Dendritic cell treated with granulocyte-macrophage colony-stimulating factor and Interleukin-4, amounts not matched to agents 40 ng/mL and 50 ng/mL, for 4 days (primary cell): Measurements from ENCODE around the gene ULK2.
A peak's percentile ranks its signal among the peaks of the same experiment; 100 is the strongest.
"Not testable (repeated sequence)": the region's sequence is repeated elsewhere in the genome, so short reads cannot be mapped to it uniquely, and the experiment has no call there.

Experiments used
- H3K27ac Mint-ChIP-seq: one replicate; pipeline ENCODE4 v1.8.0; 2022; ENCODE audit warnings: mild to moderate bottlenecking, mixed read lengths
- H3K27me3 Mint-ChIP-seq: one replicate; pipeline ENCODE4 v1.8.0; 2022; ENCODE audit warnings: mild to moderate bottlenecking, mixed read lengths
- H3K36me3 Mint-ChIP-seq: one replicate; pipeline ENCODE4 v1.8.0; 2022; ENCODE audit warnings: low read depth, mixed read lengths
- H3K4me1 Mint-ChIP-seq: one replicate; pipeline ENCODE4 v1.8.0; 2022; ENCODE audit warnings: low read depth, mixed read lengths
- H3K4me3 Mint-ChIP-seq: one replicate; pipeline ENCODE4 v1.8.0; 2022; ENCODE audit warnings: mild to moderate bottlenecking, moderate library complexity, mixed read lengths
- H3K9me3 Mint-ChIP-seq: one replicate; pipeline ENCODE4 v1.8.0; 2022; ENCODE audit warnings: mixed read lengths
- intact Hi-C: fragments of 100-400 bp; cut with micrococcal nuclease; formaldehyde crosslinking; loops from one replicate; pipeline ENCODE4 v1.15.0; 2022

Gene ULK2

GRCh38 chr17:19883537-19884215 lies 15.9 kb upstream of the ULK2 start:
- peaks cover 15% of the 10 kb centered on the region for H3K4me1 Mint-ChIP-seq
- no peak overlapping the region for H3K27ac Mint-ChIP-seq
- H3K36me3 Mint-ChIP-seq, result no peaks in the 10 kb centered on the region
- H3K9me3 Mint-ChIP-seq, result no peaks in the 10 kb centered on the region
- no peaks in the 10 kb centered on the region for H3K27me3 Mint-ChIP-seq
- intact Hi-C loops, result no loop called here
- no peak overlapping the region for H3K4me3 Mint-ChIP-seq

- H3K4me3 Mint-ChIP-seq, result no peak overlapping the region
- no peaks in the 10 kb centered on the region for H3K9me3 Mint-ChIP-seq
- peak overlapping the region; percentile 43 for H3K27ac Mint-ChIP-seq
- H3K4me1 Mint-ChIP-seq, result peaks cover 38% of the 10 kb centered on the region
- H3K27me3 Mint-ChIP-seq, result no peaks in the 10 kb centered on the region
- intact Hi-C loops, result no loop called here
- H3K36me3 Mint-ChIP-seq, result no peaks in the 10 kb centered on the region
Measured at GRCh38 chr17:19880393-19880792, 12.7 kb upstream of the ULK2 start.

- H3K9me3 Mint-ChIP-seq, result no peaks in the 10 kb centered on the region
- no peak overlapping the region for H3K4me3 Mint-ChIP-seq
- H3K27me3 Mint-ChIP-seq, result no peaks in the 10 kb centered on the region
- H3K36me3 Mint-ChIP-seq, result no peaks in the 10 kb centered on the region
- intact Hi-C loops, result no loop called here
- H3K27ac Mint-ChIP-seq, result peak overlapping the region; percentile 80
- peaks cover 59% of the 10 kb centered on the region for H3K4me1 Mint-ChIP-seq
Measured at GRCh38 chr17:19877364-19877945, 9.7 kb upstream of the ULK2 start.

- no peak overlapping the region for H3K4me3 Mint-ChIP-seq
Measured at GRCh38 chr17:19876529-19877161, 8.9 kb upstream of the ULK2 start.

GRCh38 chr17:19874256-19874655 lies 6.5 kb upstream of the ULK2 start:
- Mint-ChIP-seq H3K27ac (peak overlapping the region; percentile 58), H3K9me3 (no peaks in the 10 kb centered on the region), H3K27me3 (no peaks in the 10 kb centered on the region), H3K4me1 (peaks cover 54% of the 10 kb centered on the region), H3K4me3 (no peak overlapping the region), H3K36me3 (no peaks in the 10 kb centered on the region)
- intact Hi-C loops, result no loop called here

More at GRCh38 chr17:19876529-19877161, 8.9 kb upstream of the ULK2 start:
- no peaks in the 10 kb centered on the region for H3K9me3 Mint-ChIP-seq
- H3K27me3 Mint-ChIP-seq, result no peaks in the 10 kb centered on the region
- no peaks in the 10 kb centered on the region for H3K36me3 Mint-ChIP-seq
- peaks cover 59% of the 10 kb centered on the region for H3K4me1 Mint-ChIP-seq
- H3K27ac Mint-ChIP-seq, result peak overlapping the region; percentile 80
- intact Hi-C loops, result no loop called here

- peaks cover 47% of the 10 kb centered on the region for H3K4me1 Mint-ChIP-seq
- no peak overlapping the region for H3K4me3 Mint-ChIP-seq
- H3K9me3 Mint-ChIP-seq, result no peaks in the 10 kb centered on the region
- intact Hi-C loops, result no loop called here
- H3K27me3 Mint-ChIP-seq, result no peaks in the 10 kb centered on the region
- H3K27ac Mint-ChIP-seq, result peak overlapping the region; percentile 58
- H3K36me3 Mint-ChIP-seq, result no peaks in the 10 kb centered on the region
Measured at GRCh38 chr17:19873346-19873745, 5.6 kb upstream of the ULK2 start.

GRCh38 chr17:19868079-19868395 lies 301 bp upstream of the ULK2 start:
- intact Hi-C loops, result loop anchor here (5.0 kb wide), 1 partner anchor 54 kb away; no protein-coding TSS in a partner anchor
- no peaks in the 10 kb centered on the region for H3K9me3 Mint-ChIP-seq
- peaks cover 16% of the 10 kb centered on the region for H3K4me1 Mint-ChIP-seq
- peaks cover 11% of the 10 kb centered on the region for H3K36me3 Mint-ChIP-seq
- peak overlapping the region; percentile 89 for H3K4me3 Mint-ChIP-seq
- H3K27ac Mint-ChIP-seq, result peak overlapping the region; percentile 76
- no peaks in the 10 kb centered on the region for H3K27me3 Mint-ChIP-seq

GRCh38 chr17:19867079-19867328 lies 732 bp downstream of the ULK2 start:
- H3K9me3 Mint-ChIP-seq, result no peaks in the 10 kb centered on the region
- H3K4me3 Mint-ChIP-seq, result peak overlapping the region; percentile 89
- intact Hi-C loops, result loop anchor here (2.0 to 5.0 kb wide), 2 partner anchors 38 to 55 kb away; no protein-coding TSS in a partner anchor
- peaks cover 12% of the 10 kb centered on the region for H3K4me1 Mint-ChIP-seq
- no peaks in the 10 kb centered on the region for H3K27me3 Mint-ChIP-seq
- peak overlapping the region; percentile 76 for H3K27ac Mint-ChIP-seq
- H3K36me3 Mint-ChIP-seq, result peaks cover 21% of the 10 kb centered on the region

- Mint-ChIP-seq H3K4me1 (peaks cover 12% of the 10 kb centered on the region), H3K27ac (no peak overlapping the region), H3K36me3 (peaks cover 25% of the 10 kb centered on the region), H3K4me3 (no peak overlapping the region), H3K9me3 (no peaks in the 10 kb centered on the region), H3K27me3 (no peaks in the 10 kb centered on the region)
- intact Hi-C loops, result loop anchor here (5.0 kb wide), 1 partner anchor 57 kb away; no protein-coding TSS in a partner anchor
Measured at GRCh38 chr17:19865021-19865420, 2.7 kb downstream of the ULK2 start.

GRCh38 chr17:19860647-19861177 lies 7.0 kb downstream of the ULK2 start:
- intact Hi-C loops, H3K27ac Mint-ChIP-seq, H3K4me1 Mint-ChIP-seq, H3K9me3 Mint-ChIP-seq, H3K4me3 Mint-ChIP-seq, H3K27me3 Mint-ChIP-seq: not testable (repeated sequence)
- H3K36me3 Mint-ChIP-seq, result peaks cover 56% of the 10 kb centered on the region

GRCh38 chr17:19857640-19858039 lies 10.1 kb downstream of the ULK2 start:
- no peaks in the 10 kb centered on the region for H3K4me1 Mint-ChIP-seq
- intact Hi-C loops, result no loop called here

GRCh38 chr17:19833914-19834313 lies 33.8 kb downstream of the ULK2 start:
- Mint-ChIP-seq H3K4me1 (no peaks in the 10 kb centered on the region), H3K9me3 (peaks cover 8% of the 10 kb centered on the region), H3K4me3 (no peak overlapping the region), H3K27me3 (no peaks in the 10 kb centered on the region), H3K27ac (no peak overlapping the region), H3K36me3 (peaks cover 89% of the 10 kb centered on the region)
- intact Hi-C loops, result no loop called here

More at GRCh38 chr17:19857640-19858039, 10.1 kb downstream of the ULK2 start:
- Mint-ChIP-seq H3K27ac (no peak overlapping the region), H3K4me3 (no peak overlapping the region), H3K27me3 (no peaks in the 10 kb centered on the region), H3K9me3 (no peaks in the 10 kb centered on the region), H3K36me3 (peaks cover 73% of the 10 kb centered on the region)

- intact Hi-C loops, result no loop called here
- Mint-ChIP-seq H3K9me3 (peaks cover 8% of the 10 kb centered on the region), H3K4me1 (no peaks in the 10 kb centered on the region), H3K4me3 (no peak overlapping the region), H3K27ac (no peak overlapping the region), H3K36me3 (peaks cover 82% of the 10 kb centered on the region), H3K27me3 (no peaks in the 10 kb centered on the region)
Measured at GRCh38 chr17:19830061-19830460, 37.7 kb downstream of the ULK2 start.

- H3K27me3 Mint-ChIP-seq, result no peaks in the 10 kb centered on the region
- H3K9me3 Mint-ChIP-seq, result no peaks in the 10 kb centered on the region
- no peak overlapping the region for H3K4me3 Mint-ChIP-seq
- intact Hi-C loops, result no loop called here
- H3K4me1 Mint-ChIP-seq, result no peaks in the 10 kb centered on the region
- H3K36me3 Mint-ChIP-seq, result peaks cover 82% of the 10 kb centered on the region
- H3K27ac Mint-ChIP-seq, result no peak overlapping the region
Measured at GRCh38 chr17:19812407-19812806, 55.3 kb downstream of the ULK2 start.
